DMS153 treated with DMSO at 0.1 percent for 48 hours (cell line): ENCODE measurements around the gene CDH11.

ENCODE experiments used
- DNase-seq: peaks from one replicate; lab custom pipeline; 2025; ENCODE audit not compliant: unreplicated experiment; lab: John Stamatoyannopoulos, UW

The CDH11 gene

GRCh38 chr16:65034915-65035314 is 86.9 kb downstream of the CDH11 start:
- DNase-seq, result no peak

DNA sequence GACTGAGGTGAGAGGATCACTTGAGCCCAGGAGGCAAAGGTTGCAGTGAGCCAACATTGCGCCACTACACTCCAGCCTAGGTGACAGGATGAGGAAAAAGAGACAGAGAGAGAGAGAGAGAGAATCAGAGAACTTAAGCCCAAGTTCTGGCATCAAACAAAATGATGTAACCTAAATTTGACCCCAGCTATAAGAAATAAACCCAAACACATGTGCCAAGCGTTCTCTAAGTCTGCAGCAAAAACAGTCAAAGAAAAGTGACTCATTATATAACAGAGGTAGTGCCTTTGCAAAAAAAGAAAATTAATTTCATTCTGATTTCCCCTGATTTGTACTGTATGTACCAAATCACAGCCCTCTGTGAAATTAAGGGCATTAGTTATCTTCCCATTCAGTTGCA is 89.5 kb downstream of the CDH11 start:
- no peak for DNase-seq

DNA sequence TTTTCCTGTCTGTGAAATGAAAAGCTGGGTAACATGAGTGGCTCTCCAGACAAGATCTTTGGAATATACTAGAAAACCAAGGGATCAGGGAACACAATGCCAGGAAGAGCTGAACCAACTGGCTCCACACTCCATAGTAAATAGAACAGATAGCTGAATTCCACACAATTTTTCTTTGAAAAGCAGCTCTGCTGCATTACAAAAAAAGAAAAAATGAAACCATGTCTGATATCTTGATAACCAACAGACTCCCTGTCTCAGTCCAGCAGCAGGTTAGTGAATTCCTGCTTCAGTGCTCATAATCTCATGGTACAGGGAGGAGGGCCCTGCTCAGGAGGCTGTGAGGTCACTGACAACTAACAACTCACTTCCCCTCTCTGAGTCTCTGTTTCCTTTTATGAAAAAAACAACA is 97.1 kb downstream of the CDH11 start:
- no peak for DNase-seq

DNA sequence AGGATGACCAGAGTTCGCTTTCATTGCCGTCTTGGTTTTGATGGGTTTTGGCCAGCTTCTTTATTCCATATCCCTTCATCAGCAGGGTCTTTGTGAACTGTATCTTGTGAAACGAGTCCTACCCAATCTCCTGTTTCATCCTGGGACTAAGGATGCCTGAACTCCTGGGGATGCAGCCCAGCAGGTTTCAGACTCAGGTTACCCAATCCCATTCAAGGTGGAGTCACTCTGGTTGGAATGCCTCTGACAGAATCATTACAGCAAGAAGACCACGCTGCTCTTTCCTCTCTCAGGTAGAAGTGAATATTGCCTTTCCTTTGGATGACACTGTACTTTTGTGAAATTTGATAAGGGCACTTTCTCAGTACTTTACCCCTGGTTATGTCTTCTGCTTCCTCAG is 98.1 kb downstream of the CDH11 start:
- DNase-seq, result no peak

DNA sequence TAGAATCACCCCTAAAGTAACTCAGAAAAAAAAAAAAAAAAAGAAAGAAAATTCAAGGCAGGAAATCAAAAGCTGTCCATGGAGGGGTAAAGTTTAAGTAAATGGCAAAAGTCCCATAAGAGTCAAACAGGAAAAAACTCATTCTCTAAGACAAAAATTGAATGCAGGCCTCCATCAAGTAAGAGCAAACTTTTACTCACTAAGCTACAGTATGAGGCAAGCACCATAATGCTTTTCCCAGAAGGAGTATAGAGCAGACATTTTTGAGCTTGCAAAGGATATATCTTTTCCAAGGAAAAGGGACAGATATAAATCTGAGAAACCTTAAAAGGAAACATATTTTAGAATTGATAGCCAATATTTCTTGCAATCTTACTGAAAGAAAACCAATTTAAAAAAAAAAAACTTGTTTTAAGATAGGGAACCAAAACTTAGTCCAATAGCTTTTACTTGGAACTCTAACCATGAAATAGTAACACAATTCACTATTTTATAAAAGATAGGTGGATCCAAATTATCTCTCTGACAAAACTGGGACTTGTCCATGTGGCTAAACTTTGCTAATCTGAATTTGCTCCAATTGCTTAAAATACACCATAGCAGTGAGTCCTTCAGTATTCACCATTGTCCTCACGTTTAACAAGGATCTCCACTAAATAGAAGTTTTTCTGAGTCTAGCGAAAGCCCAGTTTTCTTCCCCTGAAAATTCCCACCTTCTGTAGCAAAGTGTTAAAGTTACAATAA is 99.8 kb downstream of the CDH11 start:
- DNase-seq, result no peak

GRCh38 chr16:65016754-65017153 is 105.1 kb downstream of the CDH11 start:
- DNase-seq, result no peak

GRCh38 chr16:65015599-65015998 is 106.3 kb downstream of the CDH11 start:
- no peak for DNase-seq

- DNase-seq, result no peak
These were observed 109.5 kb downstream of the CDH11 start for GRCh38 chr16:65012357-65012756.

- no peak for DNase-seq
These were observed 111.7 kb downstream of the CDH11 start for GRCh38 chr16:65010125-65010524.

GRCh38 chr16:65005696-65006095 is 116.2 kb downstream of the CDH11 start:
- DNase-seq, result no peak

DNA sequence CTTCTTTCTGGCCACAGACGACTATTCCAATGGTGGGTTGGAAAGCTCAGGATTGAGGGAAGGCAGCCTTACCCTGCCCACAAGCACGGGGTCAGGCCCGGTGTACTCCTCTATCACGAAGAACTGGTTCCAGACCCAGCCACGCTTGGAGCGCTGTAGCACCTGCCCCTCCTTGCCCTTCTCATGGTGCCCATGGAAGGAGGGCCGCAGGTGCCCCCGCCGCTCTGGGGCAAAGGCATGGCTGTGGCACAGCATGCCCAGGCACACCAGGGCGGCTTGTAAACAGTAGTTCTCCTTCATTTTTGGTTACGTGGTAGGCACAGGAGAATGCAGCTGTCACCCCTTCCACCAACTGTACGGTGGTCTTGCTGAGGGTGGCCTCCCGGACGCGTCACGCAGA is 117.3 kb downstream of the CDH11 start:
- DNase-seq, result no peak

DNA sequence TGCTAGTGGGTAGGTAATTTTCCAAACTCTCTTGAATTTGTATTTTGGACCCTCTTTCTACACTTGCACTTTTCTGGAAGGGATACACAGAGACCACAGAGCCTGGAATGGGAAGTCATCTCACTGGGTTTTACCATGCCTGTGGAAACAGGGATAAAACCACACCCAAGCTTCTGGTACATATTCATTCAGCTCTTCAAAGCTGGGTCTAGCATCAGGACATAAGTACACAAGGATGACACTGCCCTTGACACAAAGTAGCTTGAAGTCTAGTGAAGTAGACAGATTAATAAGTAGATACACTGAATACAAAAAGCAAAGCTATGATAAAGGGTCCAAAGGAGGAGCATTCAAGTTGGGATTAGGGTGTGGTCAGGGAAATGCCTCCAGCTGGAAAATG is 118.2 kb downstream of the CDH11 start:
- DNase-seq, result no peak

GRCh38 chr16:65002265-65002664 is 119.6 kb downstream of the CDH11 start:
- DNase-seq, result no peak

DNA sequence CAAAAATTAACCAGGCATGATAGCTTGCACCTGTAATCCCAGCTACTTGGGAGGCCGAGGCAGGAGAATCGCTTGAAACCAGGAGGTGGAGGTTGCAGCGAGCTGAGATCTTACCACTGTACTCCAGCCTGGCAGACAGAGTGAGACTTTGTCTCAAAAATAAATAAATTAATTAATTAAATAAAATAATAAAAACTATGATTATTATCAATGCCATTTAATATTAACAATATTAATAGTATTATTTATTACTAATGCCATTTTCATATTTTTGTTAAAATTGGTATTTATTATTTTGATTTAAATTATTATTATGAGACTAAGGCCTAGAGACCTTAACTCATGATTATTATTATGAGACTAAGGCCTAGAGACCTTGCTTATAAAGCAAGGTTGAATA is 121.2 kb downstream of the CDH11 start:
- DNase-seq, result no peak

DNA sequence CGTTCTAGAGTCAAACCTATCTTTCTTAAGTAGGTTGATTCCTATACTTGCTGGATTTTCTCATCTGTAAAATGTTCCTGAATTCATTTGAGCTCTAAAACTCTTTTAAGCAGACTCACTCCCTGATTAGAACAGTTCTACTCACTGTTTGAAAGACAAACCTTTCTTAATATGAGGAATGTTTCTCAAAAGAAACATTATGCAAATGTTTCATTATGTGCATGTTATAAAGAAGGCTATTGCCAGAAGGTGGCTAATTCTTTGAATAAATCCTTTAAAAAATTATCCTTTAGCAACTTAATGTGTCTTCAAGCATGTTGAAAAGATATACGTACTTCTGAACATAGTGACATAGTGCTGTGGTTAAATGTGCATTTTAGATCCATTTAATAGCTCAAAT is 124.1 kb downstream of the CDH11 start:
- DNase-seq, result no peak

GRCh38 chr16:64997121-64997520 is 124.7 kb downstream of the CDH11 start:
- DNase-seq, result no peak

GRCh38 chr16:64996641-64997040 is 125.2 kb downstream of the CDH11 start:
- DNase-seq, result peak; percentile 26

- DNase-seq, result no peak
These were observed 128.4 kb downstream of the CDH11 start for GRCh38 chr16:64993464-64993863.

DNA sequence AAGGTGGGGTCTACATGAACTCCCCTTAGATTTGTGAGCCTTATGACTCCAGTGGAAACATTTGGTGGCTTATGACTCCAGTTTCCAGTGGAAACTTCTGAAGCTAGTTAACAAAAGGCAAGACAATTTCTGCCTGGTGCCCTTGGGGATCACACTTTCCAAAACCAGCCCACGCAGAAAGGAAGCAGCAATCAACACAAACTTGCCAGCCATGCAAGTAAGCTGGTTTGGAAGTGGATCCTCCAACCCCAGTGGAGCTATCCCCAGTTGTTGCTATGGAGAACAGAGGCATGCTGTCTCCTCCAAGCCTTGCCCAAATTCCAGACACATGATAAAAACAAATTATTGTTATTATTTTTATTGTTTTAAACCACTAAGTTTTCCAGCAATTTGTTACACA is 130.9 kb downstream of the CDH11 start:
- no peak for DNase-seq

- no peak for DNase-seq
These were observed 131.8 kb downstream of the CDH11 start for GRCh38 chr16:64990101-64990500.

DNA sequence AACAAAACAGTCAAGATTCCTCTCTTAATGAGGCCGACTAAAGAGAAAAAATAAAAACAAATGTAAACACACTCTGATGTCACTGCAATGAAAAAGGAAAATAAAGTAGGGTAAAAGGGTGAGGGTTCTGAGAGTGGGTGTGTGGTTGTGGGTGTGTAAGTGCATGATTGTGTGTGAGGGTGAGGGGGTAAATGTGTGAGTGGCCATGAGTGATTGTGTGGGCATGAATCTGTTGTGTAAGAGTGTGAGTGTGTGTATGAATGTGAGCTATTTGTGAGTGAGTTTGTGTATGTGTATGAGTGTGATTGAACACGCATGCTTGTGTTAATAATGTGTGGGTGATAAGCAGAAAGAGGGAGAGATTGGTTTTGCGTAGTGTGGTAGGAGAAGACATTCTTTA is 132.8 kb downstream of the CDH11 start:
- no peak for DNase-seq

DNA sequence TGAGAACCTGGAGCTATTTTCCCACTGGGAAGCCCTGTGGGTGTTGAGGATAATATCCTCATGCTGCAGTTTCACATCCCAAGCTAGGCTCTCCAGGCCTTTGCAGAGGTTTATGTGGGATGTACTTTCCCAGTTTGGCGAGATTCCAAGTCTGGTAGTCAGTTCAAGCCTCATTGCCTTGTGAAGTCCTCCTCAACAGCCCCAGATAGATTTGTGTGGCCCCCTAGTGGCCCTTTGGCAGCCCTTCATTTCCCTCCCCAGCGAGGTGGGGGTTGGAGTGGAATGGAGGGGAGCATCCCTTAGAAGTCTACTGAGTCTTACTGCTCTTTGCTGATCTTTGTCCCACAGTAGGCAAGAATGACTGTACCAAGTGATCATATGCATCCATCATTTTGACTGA is 137.9 kb downstream of the CDH11 start:
- peak; percentile 19 for DNase-seq

DNA sequence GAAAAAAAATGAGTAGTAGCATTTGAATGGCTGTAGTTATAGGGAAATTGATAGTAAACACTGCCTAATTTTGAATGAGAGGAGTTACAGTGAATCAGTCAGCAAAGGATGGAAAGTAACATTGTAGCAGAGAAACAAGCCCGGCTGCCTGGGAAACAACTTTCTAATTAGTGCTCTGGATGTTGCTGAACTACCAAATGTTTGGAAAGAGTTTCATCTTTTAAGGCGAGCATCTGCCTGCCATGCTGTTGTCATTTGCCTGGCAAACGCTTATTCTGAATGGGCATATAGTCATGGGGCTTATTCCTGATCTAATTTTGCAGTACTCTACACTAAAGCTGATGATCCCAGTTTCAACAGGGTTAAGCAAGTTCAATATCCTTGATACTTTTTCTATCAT is 138.6 kb downstream of the CDH11 start:
- no peak for DNase-seq
